Measurements from ENCODE around the gene PPIG.
A peak's percentile ranks its signal among the peaks of the same experiment; 100 is the strongest.
"Not testable (repeated sequence)": the region's sequence is repeated elsewhere in the genome, so short reads cannot be mapped to it uniquely, and the experiment has no call there.

The PPIG gene

GRCh38 chr2:169585673-169586072 is 1.5 kb downstream of the PPIG start:
- DNase-seq (ENCODE audit: low read depth, low spot score), result no peak
- H3K4me3 ChIP-seq (ENCODE audit: low read depth, low read length), result peak overlapping the region; percentile 91
- no peak for TF ChIP-seq CTCF (IDR thresholded peaks at IDR 0.05; ENCODE audit: insufficient read depth, low read length, missing control alignments)
- ChIA-PET CTCF (no interaction called here), POLR2A (interaction anchor here (1.0 to 2.2 kb wide), 2 partner anchors 12 to 106 kb away, joined by 4 to 10 read pairs; partner anchors contain the start of genes BBS5 and FASTKD1)

GRCh38 chr2:169590804-169591203 is 6.7 kb downstream of the PPIG start:
- ChIA-PET CTCF (no interaction called here), POLR2A (no interaction called here)
- H3K4me3 ChIP-seq (ENCODE audit: low read depth, low read length), result no peak overlapping the region
- no peak for TF ChIP-seq CTCF (IDR thresholded peaks at IDR 0.05; ENCODE audit: insufficient read depth, low read length, missing control alignments)
- DNase-seq (ENCODE audit: low read depth, low spot score), result no peak

GRCh38 chr2:169596546-169596945 is 12.4 kb downstream of the PPIG start:
- CTCF ChIA-PET; POLR2A ChIA-PET; H3K4me3 ChIP-seq (ENCODE audit: low read depth, low read length); DNase-seq (ENCODE audit: low read depth, low spot score): not testable (repeated sequence)

- TF ChIP-seq CTCF (IDR thresholded peaks at IDR 0.05; ENCODE audit: insufficient read depth, low read length, missing control alignments), result no peak
- ChIA-PET CTCF (no interaction called here), POLR2A (interaction anchor here (0.9 kb wide), 1 partner anchor 10 kb away, joined by 3 read pairs; no protein-coding TSS in a partner anchor)
- DNase-seq (ENCODE audit: low read depth, low spot score), result no peak
- H3K4me3 ChIP-seq (ENCODE audit: low read depth, low read length), result no peak overlapping the region
These were observed 14.8 kb downstream of the PPIG start for GRCh38 chr2:169598982-169599381.

- CTCF ChIA-PET, result no interaction called here
- no peak for TF ChIP-seq CTCF (IDR thresholded peaks at IDR 0.05; ENCODE audit: insufficient read depth, low read length, missing control alignments)
- H3K4me3 ChIP-seq (ENCODE audit: low read depth, low read length), result no peak overlapping the region
- no peak for DNase-seq (ENCODE audit: low read depth, low spot score)
- POLR2A ChIA-PET, result no interaction called here
These were observed 15.4 kb downstream of the PPIG start for GRCh38 chr2:169599568-169599967.

GRCh38 chr2:169609264-169609663 is 25.1 kb downstream of the PPIG start:
- ChIA-PET CTCF (no interaction called here), POLR2A (no interaction called here)

More at GRCh38 chr2:169609264-169609663, 25.1 kb downstream of the PPIG start:
- no peak for TF ChIP-seq CTCF (IDR thresholded peaks at IDR 0.05; ENCODE audit: insufficient read depth, low read length, missing control alignments)
- H3K4me3 ChIP-seq (ENCODE audit: low read depth, low read length), result no peak overlapping the region
- no peak for DNase-seq (ENCODE audit: low read depth, low spot score)
